HG02610 (cell line): ENCODE measurements around the gene ARL6IP4.

Experiments used
- ATAC-seq: cut with Tn5 transposase; IDR thresholded peaks from one replicate; pipeline ENCODE4 v1.9.1; 2021; ENCODE audit warnings: mild to moderate bottlenecking, moderate library complexity; ENCODE audit not compliant: unreplicated experiment

The ARL6IP4 gene

DNA sequence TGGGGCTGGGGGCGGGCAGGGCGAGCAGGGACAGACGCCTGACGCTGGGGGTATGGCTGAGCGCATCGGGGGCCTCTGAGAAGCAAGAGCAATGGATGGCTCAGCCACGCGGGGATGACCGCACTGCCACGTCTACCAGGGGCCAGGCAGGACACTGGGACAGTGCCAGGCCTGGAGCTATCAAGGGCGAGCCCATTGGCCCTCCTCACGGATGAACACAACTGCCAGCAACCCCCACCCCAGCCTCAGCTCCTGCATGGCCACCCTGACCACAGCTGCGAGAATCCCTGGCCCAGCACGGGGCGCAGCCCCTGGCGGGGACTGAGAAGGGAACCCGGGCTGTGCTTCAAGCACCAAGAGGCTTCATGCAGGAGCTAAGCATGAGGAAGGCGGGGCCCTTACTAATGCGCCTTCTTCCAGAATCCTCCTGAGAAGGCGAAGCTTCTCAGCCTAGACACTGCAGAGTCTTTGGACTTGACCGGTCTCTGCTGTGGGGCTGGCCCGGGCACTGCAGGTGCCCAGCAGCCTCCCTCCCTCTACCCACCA, 9.5 kb downstream of the ARL6IP4 start:
- ATAC-seq, result no peak

- no peak for ATAC-seq
Observed at GRCh38 chr12:122990561-122990960, 10.1 kb downstream of the ARL6IP4 start.

DNA sequence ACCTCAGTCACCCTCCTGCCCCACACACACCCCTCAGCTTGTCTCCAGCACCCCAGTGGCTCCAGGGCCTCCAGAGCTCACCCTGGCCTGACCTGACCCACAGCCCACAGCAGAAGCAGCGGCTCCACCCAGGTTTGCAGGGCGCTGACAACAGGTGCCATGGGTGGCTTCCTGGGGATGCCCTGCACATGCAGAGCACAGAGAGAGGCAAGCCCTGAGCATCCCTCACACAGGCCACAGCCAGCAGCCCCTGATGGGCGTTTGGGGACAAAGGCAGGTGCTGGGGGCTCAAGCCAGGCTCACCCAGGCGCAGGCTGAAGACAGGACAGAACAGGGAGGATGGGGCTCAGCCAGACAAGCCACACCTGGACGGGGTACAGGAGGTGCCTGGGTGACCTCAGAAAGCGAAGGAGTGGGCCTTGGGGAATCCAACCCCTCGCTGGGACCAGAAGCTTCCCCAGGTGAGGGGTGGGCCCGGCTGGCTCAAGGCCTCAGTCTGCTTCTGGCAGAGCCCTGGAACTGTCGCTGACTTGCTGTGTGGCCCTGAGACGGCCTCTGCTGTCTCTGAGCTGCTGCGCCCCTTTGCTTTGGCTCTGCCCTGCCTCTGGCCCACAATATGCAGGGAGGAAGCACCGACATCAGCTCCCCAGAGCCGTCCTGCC, 10.6 kb downstream of the ARL6IP4 start:
- ATAC-seq, result no peak

GRCh38 chr12:122991623-122992275, 11.3 kb downstream of the ARL6IP4 start:
- ATAC-seq, result no peak

DNA sequence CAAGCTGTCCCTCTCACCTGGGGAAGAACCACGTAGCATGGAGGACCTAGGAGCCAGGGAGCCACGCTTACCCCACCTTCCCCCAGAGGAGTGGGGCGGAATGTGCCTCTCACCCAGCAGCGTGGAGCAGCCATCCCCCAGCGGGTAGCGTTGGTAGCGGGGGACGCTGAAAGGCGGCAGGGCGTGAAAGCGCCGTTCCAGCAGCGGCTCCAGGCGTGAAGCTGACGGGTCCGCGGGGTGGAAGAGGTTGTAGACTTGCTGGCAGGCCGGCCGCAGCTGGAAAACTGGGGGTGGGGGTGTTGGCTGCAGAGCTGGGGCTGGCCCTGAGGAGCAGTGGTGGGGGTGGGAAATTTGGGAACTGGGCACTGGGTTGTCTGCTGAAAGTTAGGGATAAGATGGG, 11.9 kb downstream of the ARL6IP4 start:
- ATAC-seq, result no peak

DNA sequence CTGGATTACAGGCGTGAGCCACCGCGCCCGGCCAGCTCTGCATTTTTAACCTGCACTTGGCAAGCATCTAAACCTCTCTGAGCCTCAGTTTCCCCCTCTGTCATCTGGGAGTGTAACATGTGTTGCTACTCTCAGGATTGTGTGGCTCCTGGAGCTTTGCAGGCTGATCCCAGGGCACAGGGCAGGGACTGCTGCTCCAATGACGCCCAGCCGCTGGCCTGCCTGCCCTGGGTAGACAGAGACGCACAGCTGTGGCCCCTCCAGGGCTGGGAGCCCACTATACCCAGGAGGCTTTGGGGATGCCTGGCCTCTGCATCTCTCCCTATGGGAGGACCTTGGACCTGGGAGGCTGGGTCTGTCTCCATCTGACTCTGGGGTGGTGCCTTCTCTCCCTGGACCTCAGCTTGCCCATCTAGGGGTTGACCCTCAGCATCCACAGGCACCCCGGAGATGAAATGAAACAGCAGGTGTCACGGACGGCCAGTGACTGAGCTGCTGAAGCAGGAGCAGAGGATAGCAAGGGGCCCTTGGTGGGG, 13.7 kb downstream of the ARL6IP4 start:
- no peak for ATAC-seq

DNA sequence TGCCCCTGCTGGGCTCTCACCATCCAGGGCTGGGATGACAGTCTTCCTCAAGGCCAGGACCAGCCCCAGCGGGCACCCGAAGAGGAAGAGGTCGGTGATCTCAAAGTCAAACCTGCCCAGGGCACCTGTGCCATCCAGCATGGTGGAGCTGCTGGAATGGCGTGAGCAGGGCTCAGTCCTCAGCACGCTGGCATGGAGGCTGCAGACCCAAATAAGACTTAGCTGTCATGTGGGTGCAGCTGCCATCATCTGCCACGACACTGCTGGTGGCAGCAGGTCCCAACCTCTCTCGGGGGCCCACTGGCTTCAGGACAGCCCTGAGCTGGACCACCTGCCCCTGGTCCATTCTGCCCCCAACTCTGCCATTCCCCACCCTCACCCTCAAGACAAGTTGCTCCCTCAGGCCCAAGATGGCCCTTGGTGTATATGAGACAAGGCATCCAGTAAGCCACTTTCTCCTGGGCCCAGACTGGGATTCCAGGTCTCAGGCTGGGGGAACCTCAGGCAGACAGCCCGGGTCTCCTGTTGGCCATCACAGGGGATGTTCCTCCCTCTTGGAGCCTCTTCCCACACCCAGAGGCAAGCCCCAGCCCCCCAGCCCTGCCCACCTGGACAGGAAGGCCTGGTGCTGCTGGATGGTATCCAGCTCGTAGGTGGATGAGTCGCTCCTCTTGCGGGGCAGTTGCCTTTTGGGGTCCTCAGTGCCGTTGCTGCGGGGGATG, 14.5 kb downstream of the ARL6IP4 start:
- ATAC-seq, result no peak

GRCh38 chr12:122995503-122996187, 15.2 kb downstream of the ARL6IP4 start:
- no peak for ATAC-seq

- no peak for ATAC-seq
Observed at GRCh38 chr12:122996188-122996601, 15.7 kb downstream of the ARL6IP4 start.

DNA sequence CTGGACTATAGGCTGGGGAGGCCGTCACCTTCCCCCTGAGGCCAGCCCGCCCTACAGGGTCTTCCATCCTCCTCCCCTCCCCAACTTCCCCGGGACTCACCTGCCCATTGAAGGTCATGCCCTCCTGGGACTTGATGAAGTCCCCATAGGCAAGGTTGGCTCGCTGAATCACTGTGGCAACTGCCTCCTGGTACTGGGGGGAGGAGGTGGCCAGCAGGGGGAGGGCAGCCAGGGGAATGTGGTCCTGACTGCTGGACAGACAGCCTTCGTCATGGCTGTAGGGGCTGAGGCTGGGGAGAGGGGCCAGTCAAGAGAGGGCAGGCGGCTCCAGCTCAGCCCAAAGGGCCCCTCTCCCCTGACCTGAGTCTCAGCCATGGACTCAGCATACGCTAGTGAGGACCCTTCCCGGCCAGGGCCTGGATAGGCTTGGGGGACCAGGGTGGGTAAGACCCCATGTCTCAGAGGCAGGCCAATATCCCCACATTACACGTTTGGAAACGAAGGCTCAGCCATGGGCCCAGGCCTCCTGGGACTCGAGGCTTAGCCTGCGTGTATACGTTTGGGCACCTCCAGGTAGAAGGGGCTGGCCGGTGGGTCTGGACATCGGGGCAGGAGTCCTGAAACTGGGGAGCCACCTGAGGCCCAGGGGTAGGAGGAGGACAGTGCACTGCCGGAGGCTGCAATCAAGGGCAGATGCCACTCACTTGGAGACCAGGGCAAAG, 16.3 kb downstream of the ARL6IP4 start:
- no peak for ATAC-seq

GRCh38 chr12:122997343-122998250, 17.1 kb downstream of the ARL6IP4 start:
- ATAC-seq, result no peak

GRCh38 chr12:122998316-122998715, 17.8 kb downstream of the ARL6IP4 start:
- ATAC-seq, result no peak

GRCh38 chr12:122999196-122999946, 18.9 kb downstream of the ARL6IP4 start:
- no peak for ATAC-seq

DNA sequence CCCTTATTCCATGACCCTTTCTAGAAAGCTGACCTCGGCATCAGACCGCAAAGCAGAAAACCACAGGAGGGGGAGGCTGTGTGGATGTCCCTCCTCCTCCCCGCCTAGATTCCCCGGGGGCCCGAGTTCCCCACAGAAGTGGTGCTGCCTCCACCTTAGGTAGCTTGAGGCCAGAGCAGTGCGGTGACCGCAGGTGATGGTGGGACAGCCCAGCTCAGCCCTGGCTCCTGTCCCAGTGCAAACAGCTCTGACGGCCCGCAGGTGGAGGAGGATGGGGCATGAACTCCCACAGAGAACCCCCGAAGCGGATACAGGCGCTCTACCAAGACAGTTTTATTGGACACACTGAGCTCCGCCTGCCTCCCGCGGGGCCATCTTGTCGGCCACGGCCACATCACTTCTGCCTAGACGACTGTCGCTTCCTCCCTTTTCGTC, 19.5 kb downstream of the ARL6IP4 start:
- no peak for ATAC-seq

DNA sequence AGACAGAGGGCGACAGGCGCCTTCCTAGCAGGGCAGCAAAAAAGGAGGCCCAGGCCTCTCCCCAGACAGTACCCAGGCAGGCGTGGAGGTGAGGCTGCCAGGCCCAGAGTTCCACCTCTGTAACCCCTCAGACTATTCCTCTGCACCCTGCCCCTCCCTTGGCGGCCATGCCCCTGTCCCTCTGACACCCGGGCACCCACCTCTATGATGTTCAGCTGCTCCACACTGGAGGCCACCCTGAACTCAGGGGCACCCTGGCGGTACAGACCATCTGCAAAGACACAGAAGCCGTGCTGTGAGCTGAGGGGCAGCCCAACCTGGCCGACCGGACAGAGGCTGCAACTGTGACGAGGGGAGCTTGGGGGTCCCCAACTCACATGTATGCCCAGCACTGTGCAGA, 20.1 kb downstream of the ARL6IP4 start:
- ATAC-seq, result no peak

DNA sequence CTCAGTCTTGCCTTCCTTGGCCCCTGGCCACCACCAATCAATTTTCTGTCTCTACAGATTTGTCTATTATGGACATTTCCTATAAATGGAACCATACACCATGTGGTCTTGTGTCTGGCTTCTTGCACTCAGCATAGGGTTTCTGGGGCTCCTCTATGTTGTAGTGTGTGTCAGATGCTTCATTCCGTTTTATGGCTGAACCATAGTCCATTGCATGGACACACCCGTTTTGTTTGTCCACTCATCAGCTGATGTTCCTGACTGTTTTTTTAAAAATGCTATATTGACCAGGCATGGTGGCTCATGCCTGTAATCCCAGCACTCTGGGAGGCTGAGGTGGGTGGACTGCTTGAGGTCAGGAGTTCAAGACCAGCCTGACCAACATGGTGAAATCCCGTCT, 21.0 kb downstream of the ARL6IP4 start:
- ATAC-seq, result no peak

DNA sequence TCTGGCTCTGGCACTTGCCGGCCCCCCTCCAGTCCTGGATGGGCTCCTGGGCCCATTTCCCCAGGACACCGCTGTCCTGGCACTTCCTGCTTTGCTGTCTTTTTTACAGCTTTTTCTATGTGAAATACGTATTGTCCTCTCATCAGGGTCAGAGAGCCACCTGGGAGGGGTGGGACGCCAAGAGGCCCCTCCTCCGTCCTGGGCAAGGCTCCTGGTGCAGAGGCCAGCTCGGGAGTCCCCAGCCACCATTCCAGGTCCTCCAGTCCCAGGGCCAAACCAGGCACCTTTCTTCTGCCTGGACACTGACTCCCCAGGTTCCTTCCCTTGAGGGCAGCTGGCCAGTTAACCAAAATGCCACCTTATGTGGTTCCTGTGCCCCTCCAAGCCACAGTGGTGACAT, 22.8 kb downstream of the ARL6IP4 start:
- ATAC-seq, result no peak

DNA sequence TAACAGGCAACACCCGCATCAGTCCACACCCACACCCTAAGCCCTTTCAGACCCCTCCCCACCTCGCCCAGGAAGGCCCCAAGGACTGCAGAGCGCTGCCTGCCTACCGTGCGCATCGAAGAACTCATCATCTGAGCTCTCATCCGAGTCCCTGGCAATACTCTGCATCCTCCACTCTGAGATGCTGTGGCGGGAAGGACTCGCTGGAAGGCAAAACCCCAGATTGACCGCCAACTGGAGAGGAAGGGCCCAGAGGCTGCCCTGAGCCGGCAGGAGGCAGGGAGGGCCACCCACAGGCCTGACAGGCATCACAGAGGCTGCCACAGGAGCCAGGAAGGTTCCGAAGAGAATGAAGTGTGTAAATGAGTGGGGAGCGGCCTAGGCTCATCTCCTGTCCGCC, 23.8 kb downstream of the ARL6IP4 start:
- no peak for ATAC-seq
